HFF-Myc (cell line): ENCODE results near the gene HBS1L.

ENCODE experiments used
- DNase-seq: peaks from one replicate; pipeline ENCODE4 v3.0.0-alpha.2; 2011; ENCODE audit warnings: low read depth; ENCODE audit errors: extremely low read depth
- H3K4me3 ChIP-seq: replicated peaks from 2 replicates; pipeline ENCODE4 v1.5.1; 2011; ENCODE audit warnings: low read depth, mild to moderate bottlenecking, control low read depth, low read length
- CTCF ChIP-seq: IDR thresholded peaks from 2 replicates; pipeline ENCODE4 v1.5.1; 2012; ENCODE audit warnings: mild to moderate bottlenecking, low read depth, low read length, control low read depth; ENCODE audit errors: missing control alignments

The HBS1L gene

GRCh38 chr6:134964451-134965203 is 90.0 kb downstream of the HBS1L start:
- TF ChIP-seq CTCF: no peak
- H3K4me3 ChIP-seq: no peak overlapping the region
- no peak for DNase-seq

GRCh38 chr6:134962421-134962820 is 92.2 kb downstream of the HBS1L start:
- no peak overlapping the region for H3K4me3 ChIP-seq
- no peak for TF ChIP-seq CTCF
- DNase-seq: no peak

- TF ChIP-seq CTCF: no peak
- no peak for DNase-seq
- no peak overlapping the region for H3K4me3 ChIP-seq
Observed at GRCh38 chr6:134961366-134961765, 93.3 kb downstream of the HBS1L start.

- no peak for TF ChIP-seq CTCF
- no peak for DNase-seq
- H3K4me3 ChIP-seq: no peak overlapping the region
Observed at GRCh38 chr6:134959603-134960002, 95.0 kb downstream of the HBS1L start.

- no peak for TF ChIP-seq CTCF
- H3K4me3 ChIP-seq: no peak overlapping the region
- DNase-seq: no peak
Observed at GRCh38 chr6:134956676-134957075, 97.9 kb downstream of the HBS1L start.

- DNase-seq: no peak
- no peak for TF ChIP-seq CTCF
- H3K4me3 ChIP-seq: no peak overlapping the region
Observed at GRCh38 chr6:134956032-134956431, 98.6 kb downstream of the HBS1L start.

- TF ChIP-seq CTCF: no peak
- H3K4me3 ChIP-seq: no peak overlapping the region
- DNase-seq: no peak
Observed at GRCh38 chr6:134954272-134955000, 100.2 kb downstream of the HBS1L start.
